HG02759 (cell line): Measurements from ENCODE around the gene RSPO1.

Experiments used
- ATAC-seq: cut with Tn5 transposase; IDR thresholded peaks from one replicate; pipeline ENCODE4 v1.9.1; 2021; ENCODE audit warnings: mild to moderate bottlenecking, moderate library complexity; ENCODE audit not compliant: unreplicated experiment

The RSPO1 gene

DNA sequence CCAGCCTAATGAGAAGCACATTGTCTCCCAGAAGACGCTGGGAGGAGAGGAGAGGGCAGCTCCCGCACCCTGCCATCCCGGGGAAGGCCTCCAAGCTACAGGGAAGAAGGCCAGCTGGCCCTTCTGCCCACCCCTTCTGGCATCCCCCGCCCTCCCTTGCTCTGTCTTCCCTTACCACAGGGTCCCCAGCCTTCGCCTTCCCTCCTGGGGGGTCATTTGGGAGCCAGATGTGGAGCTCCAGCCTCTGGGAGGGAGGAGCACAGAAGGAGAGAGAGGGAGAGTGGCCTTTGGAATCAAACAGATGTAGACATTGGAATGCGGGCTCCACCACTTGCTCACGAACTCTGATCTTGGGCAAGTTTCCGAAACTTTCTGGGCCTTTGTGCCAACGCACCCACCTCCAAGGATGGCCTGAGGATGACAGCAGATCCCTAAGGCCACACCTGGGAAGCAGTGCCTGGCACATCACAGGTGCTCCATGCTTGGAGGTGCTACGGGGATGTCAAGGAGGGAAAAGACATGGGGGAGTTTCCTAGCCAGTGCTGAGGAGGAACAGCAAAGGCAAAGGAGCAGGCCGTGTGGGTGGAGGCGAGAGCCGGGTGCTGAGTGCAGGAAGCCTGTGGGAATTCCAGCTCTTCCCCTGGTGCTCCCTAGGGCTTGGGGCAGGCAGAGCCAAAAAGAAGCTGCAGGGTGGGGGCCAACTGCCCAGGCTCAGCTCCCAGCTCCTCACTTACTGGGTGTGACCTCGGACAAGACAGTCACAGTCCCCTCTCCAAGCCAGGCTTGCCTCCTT lies 23.1 kb upstream of the RSPO1 start:
- no peak for ATAC-seq

GRCh38 chr1:37656881-37657280 lies 22.2 kb upstream of the RSPO1 start:
- no peak for ATAC-seq

DNA sequence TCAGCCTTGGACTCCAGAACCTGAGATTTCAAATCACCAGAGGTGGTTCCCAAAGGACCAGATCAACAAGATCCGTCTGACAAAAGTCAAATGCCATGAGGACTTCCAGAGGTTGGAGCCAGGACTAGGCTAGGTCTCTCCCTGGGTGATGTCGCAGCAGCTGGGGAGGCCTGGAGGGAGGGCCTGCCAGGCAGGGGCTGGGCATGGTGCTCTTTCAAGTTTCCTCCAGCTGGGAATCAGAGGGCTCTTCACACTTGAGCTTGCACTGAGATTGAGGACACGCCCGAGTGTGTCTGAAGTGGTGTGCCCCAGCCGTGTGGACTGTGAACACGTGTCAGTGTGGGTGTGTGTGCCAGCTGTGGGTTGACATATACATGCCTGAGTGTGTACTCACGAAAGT lies 21.3 kb upstream of the RSPO1 start:
- ATAC-seq: no peak

- no peak for ATAC-seq
These were observed 20.6 kb upstream of the RSPO1 start for GRCh38 chr1:37655274-37655673.

- no peak for ATAC-seq
These were observed 19.2 kb upstream of the RSPO1 start for GRCh38 chr1:37653906-37654305.

GRCh38 chr1:37652976-37653375 lies 18.3 kb upstream of the RSPO1 start:
- ATAC-seq: no peak

GRCh38 chr1:37651803-37652202 lies 17.1 kb upstream of the RSPO1 start:
- ATAC-seq: no peak

- ATAC-seq: no peak
These were observed 16.0 kb upstream of the RSPO1 start for GRCh38 chr1:37650721-37651120.

- no peak for ATAC-seq
These were observed 15.5 kb upstream of the RSPO1 start for GRCh38 chr1:37650173-37650572.

- no peak for ATAC-seq
These were observed 12.6 kb upstream of the RSPO1 start for GRCh38 chr1:37647281-37647680.

DNA sequence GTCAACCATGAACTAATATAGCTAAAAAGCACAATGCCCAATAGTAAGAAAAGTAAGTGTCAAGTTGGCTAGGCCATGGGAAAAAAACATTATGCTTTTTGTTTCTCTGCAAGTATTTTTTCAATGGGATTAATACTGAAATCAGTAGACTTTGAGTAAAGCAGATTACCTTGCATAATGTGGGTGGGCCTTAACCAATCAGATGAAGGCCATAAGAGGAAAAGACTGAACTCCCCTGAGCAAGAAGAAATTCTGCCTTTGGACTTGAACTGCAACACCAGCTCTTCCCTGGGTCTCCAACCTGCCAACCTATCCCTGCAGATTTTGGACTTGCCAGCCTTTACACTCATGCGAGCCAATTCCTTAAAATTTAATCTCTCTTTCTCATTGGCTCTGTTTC lies 6.4 kb upstream of the RSPO1 start:
- no peak for ATAC-seq

GRCh38 chr1:37636435-37636834 lies 1.7 kb upstream of the RSPO1 start:
- no peak for ATAC-seq

DNA sequence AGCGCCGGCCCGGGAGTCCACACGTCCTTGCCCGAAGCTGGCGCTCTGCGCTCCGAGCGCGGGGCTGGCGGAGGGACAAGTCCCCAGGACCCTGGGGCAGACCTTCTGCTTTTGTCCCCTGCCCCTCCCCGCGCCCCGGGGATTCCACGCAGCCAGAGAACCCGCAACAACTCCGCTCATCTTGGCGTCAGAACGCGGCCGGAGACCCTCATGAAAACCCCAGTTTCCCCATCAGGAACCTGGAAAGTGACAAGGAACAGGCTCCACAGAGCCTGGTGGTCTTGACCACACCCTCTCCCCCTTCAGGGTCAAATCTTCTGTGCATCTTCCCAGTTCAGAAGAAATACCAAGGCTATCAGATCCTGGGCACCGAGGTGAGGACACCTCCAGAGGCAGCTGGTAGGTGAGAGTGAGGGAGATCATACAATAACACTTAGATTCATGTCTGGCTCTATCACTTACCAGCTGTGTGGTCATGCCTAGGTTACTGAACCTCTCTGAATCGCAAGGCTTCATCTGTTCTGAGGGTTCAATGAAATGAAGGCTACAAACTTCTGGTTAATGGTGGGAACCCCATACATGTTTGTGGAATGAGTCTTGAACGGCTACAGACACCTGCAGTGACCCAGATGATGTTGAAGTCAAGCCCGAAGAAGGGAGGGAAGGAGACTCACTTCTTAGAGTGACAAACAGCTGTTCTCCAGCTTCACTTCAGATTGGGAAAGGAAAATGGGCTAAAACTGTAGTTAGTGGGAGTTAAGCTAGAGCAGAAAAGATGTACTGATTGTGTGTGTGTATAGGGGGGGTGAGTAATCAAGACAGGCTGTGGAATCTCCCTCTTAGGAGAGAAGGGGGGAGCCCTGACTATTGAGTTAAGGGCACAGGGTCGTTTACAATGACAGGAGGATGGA lies 555 bp upstream of the RSPO1 start:
- ATAC-seq: no peak

DNA sequence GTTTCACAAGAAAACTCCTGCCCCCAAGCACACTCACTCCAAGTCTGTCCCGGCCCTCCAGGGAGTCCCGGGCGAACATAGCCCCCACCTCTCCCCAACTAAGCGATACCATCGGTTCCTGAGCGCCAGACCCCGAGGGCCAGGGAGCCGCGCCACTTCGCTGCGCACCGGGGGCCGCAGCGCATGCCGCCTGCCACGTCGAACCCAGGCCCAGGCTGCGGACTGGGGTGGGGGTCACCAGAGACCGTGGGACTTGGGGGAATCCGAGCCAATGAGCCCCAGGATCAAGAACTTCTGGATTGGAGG lies 801 bp downstream of the RSPO1 start:
- ATAC-seq: no peak

GRCh38 chr1:37633040-37633937 lies 1.4 kb downstream of the RSPO1 start:
- no peak for ATAC-seq

DNA sequence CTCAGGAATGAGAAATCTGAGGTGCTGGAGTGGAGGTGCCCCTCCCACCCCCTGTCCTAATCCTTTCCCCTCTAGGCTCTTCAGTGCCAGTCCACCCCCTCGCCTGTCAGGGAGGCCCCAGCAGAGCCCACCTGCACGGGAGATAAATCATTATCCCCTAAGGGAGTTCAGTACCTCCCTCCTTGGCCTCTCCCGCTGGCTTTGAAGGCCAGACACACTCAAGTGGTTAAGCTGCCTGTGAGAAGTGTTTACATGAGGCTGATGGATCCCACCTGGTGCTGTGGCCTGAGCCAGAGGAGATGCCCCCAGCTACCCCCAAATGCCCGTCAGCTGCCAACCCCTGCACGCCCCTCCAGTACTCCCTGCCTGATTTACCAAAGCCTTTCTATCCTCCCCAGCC lies 3.7 kb downstream of the RSPO1 start:
- no peak for ATAC-seq

DNA sequence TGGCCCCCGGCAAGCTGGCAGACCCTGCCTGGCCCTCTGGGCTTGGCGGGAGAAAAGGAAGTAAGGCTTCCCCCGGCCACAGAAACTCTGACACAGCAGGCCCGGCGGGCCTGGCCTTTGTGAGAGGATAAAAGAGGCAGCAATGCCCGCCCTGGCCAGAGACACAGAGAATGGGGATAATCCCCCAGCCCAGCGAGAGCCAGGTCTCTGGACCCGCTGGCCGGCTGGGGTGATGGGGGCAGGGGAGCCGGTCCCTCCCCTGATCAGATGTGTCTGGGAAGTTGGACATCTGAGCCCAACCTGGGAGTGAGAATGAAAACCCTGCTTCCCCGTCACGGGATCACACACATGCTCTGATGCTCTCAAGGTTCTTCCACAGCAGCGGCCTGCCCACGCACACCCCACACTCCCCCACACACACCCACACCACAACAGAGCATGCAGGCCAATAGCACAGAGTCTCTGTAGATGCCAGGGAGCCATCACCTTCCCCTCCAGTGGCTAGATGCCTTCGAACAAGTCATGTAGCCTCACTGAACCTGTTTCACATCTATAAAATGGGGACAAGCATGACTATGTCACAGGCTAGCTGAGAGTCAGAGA lies 4.2 kb downstream of the RSPO1 start:
- no peak for ATAC-seq

GRCh38 chr1:37629726-37630425 lies 4.8 kb downstream of the RSPO1 start:
- ATAC-seq: no peak

DNA sequence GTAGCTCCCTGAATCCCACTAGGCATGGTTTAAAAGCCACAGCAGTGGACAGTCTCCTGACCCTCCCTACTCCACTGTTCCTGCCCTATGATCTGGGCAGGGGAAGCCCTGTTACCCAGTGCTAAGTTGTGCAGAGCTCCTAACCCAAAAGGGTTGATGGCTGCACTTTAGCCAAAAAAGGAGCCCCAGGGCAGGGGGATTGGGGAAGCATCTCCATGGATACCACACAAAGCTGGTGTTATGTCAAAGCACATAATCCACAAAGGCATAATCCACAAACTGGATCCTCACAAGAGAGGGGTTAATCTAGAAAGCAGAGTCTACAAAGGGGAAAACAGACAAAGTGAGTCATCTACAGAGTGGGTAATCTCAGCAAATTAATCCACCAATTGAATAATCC lies 5.7 kb downstream of the RSPO1 start:
- ATAC-seq: no peak

- no peak for ATAC-seq
These were observed 6.6 kb downstream of the RSPO1 start for GRCh38 chr1:37628026-37628556.
